RWPE1 (cell line): ENCODE data around the gene MYO18B.

Source experiments
- CTCF ChIA-PET: fragments of 350-600 bp; sonication (Branson Sonifier 250); formaldehyde crosslinking; extraction: SDS; loops from one replicate; lab custom pipeline; 2021; lab: Yijun Ruan, JAX
- POLR2A ChIA-PET: fragments of 400-600 bp; formaldehyde crosslinking; extraction: SDS; loops from one replicate; lab custom pipeline; 2020; ENCODE audit warnings: antibody characterized with exemption; ENCODE audit not compliant: low non-redundant PET; lab: Yijun Ruan, JAX
- DNase-seq: peaks from one replicate; pipeline ENCODE4 v3.0.0; 2012; ENCODE audit warnings: low spot score
- H3K27ac ChIP-seq: fragments of 450-650 bp; 2 replicates; pipeline ENCODE4 v1.5.1; 2017
- TF ChIP-seq, protein P1 (sequence below): fragments of 450-650 bp; conservative IDR thresholded peaks from 2 replicates; pipeline ENCODE4 v1.5.1; 2017; ENCODE audit warnings: low read depth, mild to moderate bottlenecking

MYO18B gene

DNA sequence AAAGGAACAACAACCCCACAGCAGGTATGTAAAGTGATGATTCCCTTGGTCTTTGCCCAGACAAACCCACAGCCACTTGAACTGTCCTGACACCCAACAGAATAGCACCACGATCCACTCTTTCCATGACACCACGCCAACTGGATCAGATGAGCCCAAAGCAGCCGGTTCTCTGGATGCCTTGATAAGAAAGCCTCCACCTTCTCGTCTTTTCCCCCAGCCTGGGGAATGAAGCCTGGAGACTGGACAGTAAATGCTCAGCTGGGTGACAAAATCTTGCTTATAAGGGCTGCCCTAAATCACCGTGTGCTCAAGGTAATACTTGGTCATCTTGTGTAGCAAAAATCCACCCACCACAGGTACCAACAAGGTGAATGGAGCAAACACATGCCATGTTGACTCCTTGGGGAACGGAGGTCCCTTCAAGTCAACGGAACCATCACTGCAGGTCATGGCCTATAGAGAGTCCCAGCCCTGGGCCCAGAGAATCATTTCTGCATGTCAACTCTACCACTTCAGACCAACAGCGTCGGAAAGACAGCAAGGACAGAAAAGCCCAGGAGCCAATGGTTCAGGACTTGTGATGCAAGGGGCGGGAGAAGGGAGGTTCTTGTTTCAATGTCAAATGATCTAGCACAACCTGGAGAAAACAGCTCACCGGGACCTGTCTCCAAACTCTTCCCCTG is 2.2 kb upstream of the MYO18B start:
- H3K27ac ChIP-seq = no peak overlapping the region
- TF ChIP-seq, protein P1, sequence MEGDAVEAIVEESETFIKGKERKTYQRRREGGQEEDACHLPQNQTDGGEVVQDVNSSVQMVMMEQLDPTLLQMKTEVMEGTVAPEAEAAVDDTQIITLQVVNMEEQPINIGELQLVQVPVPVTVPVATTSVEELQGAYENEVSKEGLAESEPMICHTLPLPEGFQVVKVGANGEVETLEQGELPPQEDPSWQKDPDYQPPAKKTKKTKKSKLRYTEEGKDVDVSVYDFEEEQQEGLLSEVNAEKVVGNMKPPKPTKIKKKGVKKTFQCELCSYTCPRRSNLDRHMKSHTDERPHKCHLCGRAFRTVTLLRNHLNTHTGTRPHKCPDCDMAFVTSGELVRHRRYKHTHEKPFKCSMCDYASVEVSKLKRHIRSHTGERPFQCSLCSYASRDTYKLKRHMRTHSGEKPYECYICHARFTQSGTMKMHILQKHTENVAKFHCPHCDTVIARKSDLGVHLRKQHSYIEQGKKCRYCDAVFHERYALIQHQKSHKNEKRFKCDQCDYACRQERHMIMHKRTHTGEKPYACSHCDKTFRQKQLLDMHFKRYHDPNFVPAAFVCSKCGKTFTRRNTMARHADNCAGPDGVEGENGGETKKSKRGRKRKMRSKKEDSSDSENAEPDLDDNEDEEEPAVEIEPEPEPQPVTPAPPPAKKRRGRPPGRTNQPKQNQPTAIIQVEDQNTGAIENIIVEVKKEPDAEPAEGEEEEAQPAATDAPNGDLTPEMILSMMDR = no peak
- POLR2A ChIA-PET = no interaction called here
- DNase-seq = no peak
- CTCF ChIA-PET = no interaction called here

- ChIA-PET CTCF (no interaction called here), POLR2A (no interaction called here)
- no peak for DNase-seq
- H3K27ac ChIP-seq = no peak overlapping the region
- TF ChIP-seq, protein P1 = no peak
These were observed 1.1 kb downstream of the MYO18B start for GRCh38 chr22:25742918-25743708.

GRCh38 chr22:25744694-25745093 is 2.7 kb downstream of the MYO18B start:
- H3K27ac ChIP-seq = no peak overlapping the region
- DNase-seq = no peak
- TF ChIP-seq, protein P1 = no peak
- ChIA-PET CTCF (interaction anchor here (0.7 kb wide), 1 partner anchor 18 kb away, joined by 3 read pairs; no protein-coding TSS in a partner anchor), POLR2A (no interaction called here)

GRCh38 chr22:25745341-25746011 is 3.5 kb downstream of the MYO18B start:
- DNase-seq = no peak
- ChIA-PET CTCF (interaction anchor here (0.7 kb wide), 1 partner anchor 19 kb away, joined by 3 read pairs; no protein-coding TSS in a partner anchor), POLR2A (no interaction called here)
- no peak overlapping the region for H3K27ac ChIP-seq
- TF ChIP-seq, protein P1 = no peak

DNA sequence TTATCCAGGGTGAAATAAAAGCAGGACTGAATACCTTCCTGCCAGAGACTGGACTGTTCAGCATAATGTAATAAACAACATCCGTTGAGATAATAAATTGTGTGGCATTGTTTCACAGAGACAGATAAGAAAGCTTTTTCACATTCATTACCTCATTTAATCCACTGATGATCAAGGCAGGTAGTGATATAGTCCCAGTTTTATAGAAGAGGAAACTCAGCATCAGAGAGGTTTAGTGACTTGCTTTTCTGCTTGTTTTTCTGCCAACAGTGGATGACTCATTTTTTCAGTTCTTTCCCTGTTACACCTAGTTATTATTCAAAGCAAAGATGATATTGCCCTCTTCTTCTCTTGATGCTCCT is 4.0 kb downstream of the MYO18B start:
- H3K27ac ChIP-seq = no peak overlapping the region
- CTCF ChIA-PET = no interaction called here
- POLR2A ChIA-PET = no interaction called here
- DNase-seq = peak; percentile 13
- TF ChIP-seq, protein P1 = no peak

GRCh38 chr22:25747245-25747944 is 5.4 kb downstream of the MYO18B start:
- CTCF ChIA-PET = no interaction called here
- POLR2A ChIA-PET = no interaction called here
- peak; percentile 36 for DNase-seq
- H3K27ac ChIP-seq = peak overlapping the region; percentile 56
- TF ChIP-seq, protein P1 = no peak
